Cortex of kidney (tissue), 1 donor: ENCODE results near the gene UBXN1.
"Not testable (repeated sequence)": the region's sequence is repeated elsewhere in the genome, so short reads cannot be mapped to it uniquely, and the experiment has no call there.

ENCODE experiments used
- DNase-seq: peaks from one replicate; lab custom pipeline; 2025; lab: John Stamatoyannopoulos, UW

The UBXN1 gene

GRCh38 chr11:62671608-62672389 is 7.1 kb downstream of the UBXN1 start, which contains the start of the genes LBHD1 and UQCC3:
TSS of gene LBHD1 (minus strand) at chr11:62672267. CDS start at chr11:62670031, 2,236 bp downstream.
TSS of gene UQCC3 (plus strand) at chr11:62671673. CDS start at chr11:62671746, 73 bp downstream.
- no peak for DNase-seq

- no peak for DNase-seq
Observed at GRCh38 chr11:62671236-62671607, 7.7 kb downstream of the UBXN1 start.

- DNase-seq, result no peak
Observed at GRCh38 chr11:62669420-62670161, 9.3 kb downstream of the UBXN1 start.

DNA sequence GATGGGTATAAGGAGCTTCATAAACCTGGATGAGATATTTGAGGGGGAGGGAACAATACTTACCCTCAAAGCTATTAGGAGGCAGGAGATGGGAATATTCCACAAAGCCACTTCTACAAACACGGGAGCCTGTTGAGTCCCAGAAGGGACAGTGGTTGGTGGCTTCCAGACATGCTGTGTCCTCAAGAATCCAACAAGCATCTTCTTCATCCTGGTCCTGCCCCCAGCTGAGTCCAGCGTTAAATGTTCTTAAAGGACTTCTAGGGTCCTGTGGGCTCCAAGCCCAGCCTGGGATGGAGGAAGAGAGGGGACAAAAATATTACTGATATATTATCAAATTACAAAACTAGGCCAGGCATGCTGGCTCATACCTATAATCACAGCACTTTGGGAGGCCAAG is 11.4 kb downstream of the UBXN1 start:
- DNase-seq, result no peak

GRCh38 chr11:62666259-62666926 is 12.5 kb downstream of the UBXN1 start:
- no peak for DNase-seq

DNA sequence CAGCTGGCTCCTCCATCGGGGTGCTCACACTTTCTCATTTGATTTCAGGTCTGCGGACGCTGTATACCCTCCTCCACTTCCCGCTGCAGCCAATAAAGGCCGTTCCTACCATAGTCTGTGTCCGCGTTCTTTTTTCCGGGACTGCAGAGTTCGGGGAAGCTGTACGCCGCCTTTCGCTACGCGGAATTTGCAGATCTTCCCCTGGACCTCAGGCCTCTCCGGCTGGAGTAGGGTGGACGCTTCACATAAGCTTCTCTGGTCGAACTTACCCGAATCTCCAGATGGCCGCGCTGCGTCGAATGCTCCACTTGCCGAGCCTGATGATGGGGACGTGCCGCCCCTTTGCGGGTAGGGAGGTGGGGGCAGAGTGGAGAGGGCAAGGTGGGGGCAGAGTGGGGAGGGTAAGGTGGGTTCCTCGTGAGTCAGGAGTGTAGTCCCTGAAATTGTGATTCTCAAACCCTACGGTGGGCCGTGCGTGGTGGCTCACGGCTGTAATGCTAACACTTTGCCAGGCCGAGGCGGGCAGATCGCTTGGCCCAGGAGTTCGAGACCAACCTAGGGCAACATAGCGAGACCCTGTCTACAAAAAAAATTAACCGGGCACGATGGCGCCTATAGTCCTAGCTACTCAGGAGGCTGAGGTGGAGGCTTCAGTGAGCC is 13.1 kb downstream of the UBXN1 start:
- no peak for DNase-seq

GRCh38 chr11:62665075-62665598 is 13.7 kb downstream of the UBXN1 start, which contains the start of the genes C11orf98 and CSKMT:
TSS of gene C11orf98 (minus strand) at chr11:62665210. CDS start at chr11:62665169, 41 bp downstream.
TSS of gene CSKMT (plus strand) at chr11:62665312. CDS start at chr11:62665880, 568 bp downstream.
- no peak for DNase-seq

GRCh38 chr11:62664405-62665074 is 14.3 kb downstream of the UBXN1 start:
- no peak for DNase-seq

- no peak for DNase-seq
Observed at GRCh38 chr11:62656796-62657429, 22.0 kb downstream of the UBXN1 start.

- no peak for DNase-seq
Observed at GRCh38 chr11:62654297-62654696, 24.6 kb downstream of the UBXN1 start.

DNA sequence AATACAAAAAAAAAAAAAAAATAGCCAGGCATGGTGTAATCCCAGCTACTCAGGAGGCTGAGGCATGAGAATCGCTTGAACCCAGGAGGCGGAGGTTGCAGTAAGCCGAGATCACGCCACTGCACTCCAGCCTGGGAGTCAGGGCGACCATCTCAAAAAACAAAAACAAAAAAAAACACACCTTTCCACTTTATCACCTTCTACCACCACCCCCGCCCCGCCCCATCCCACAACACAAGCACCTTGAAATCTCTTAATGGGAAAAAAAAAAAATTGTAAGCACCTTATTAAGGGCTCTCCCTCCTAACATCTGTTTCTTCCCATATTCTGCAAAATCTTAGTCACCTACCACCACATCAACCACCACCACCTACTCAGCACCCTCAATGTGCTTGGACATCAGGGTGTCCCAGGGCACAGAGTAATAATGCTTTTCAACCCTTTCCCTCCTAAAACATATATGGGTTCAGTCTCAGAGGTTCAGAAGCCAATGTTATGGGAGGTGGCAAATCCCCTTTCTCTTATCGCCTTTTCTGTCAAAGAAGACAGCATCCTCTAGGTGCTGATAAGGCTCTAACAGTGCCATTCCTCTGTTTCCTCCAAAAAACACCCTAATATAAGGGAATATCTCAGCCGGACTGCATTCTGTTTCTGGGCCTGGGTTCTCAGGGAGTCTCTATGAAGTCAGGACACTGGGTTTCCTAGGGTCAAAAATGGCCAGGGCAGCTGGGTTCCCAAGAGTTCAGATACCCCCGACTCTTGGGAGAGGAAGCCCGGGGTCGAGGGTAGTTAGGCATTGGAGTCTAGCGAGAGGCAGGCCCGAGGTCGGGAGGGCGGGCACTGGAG is 26.5 kb downstream of the UBXN1 start:
- DNase-seq, result no peak

GRCh38 chr11:62650283-62650682 is 28.6 kb downstream of the UBXN1 start:
- not testable (repeated sequence) for DNase-seq

DNA sequence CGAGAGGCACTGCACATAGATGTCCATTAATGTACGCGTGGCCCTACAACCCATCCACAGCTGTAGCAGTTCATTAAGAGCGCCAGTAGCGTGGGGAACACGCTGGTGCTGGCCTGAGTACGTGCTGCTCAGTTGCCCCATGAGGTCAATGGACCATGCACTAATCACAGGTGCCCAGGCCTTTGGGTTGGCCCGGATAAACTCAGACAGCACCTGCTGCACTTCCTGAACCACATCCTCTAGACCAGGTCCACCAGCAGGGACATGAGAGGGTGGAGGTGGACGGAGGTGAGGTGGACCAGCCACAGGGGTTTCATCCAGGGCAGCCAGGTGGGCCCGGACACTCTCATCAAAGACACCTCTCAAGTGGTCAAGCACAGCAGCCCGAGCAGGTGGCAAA is 29.4 kb downstream of the UBXN1 start:
- DNase-seq, result no peak

- DNase-seq, result no peak
Observed at GRCh38 chr11:62648967-62649364, 29.9 kb downstream of the UBXN1 start.

GRCh38 chr11:62648185-62648966 is 30.5 kb downstream of the UBXN1 start:
- DNase-seq, result no peak

GRCh38 chr11:62647609-62648005 is 31.3 kb downstream of the UBXN1 start:
- no peak for DNase-seq

DNA sequence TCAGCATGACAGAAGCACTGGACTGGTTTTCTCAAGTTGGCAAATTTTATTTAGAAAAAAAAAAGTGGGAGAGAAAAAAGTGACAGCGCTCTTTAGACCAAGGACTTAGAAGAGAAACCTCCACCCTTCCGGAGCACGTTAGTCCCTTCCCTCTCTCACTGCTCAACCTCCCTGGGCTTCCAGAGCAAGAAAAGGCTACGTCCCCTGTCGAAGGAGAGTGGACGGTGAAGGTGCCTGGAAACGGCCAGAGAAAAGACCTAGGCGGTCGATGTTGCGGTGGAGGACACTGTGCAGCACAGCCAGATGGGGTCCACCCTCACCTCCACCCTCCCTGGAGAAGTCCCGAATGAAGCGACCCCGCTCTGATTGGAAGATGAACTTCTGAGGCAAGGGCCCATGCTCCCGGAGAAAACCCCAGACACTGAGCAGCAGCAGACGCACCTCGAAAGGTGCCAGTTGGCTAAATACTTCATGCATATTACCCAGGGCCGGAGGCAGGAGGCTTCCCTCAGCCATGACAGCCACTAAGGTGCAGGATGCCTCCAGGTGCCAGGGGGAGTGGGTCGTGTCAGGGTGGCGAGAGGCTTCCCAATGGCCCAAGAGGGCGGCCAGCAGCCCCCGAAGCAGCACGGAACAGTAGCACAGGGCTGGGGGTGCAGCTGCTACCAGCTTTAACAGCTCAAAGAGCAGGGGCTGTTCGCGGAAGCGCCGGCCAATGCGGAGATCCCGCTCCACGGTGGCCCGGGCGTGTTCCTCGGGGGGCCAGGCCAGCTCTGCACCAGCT is 31.9 kb downstream of the UBXN1 start:
- no peak for DNase-seq
